Gastrocnemius medialis (tissue), 4 donors: Measurements from ENCODE around the gene MYLK.

Experiments used
- POLR2A ChIP-seq, 2 donors: fragments of 450-650 bp; IDR thresholded peaks; one replicate each; pipeline ENCODE4 v1.6.1; 2017; ENCODE audit warnings: antibody characterized with exemption in 2 of 2, mild to moderate bottlenecking in 2 of 2, moderate library complexity in 2 of 2
- TF ChIP-seq, protein P1 (sequence below), 5 experiments: fragments of 450-650 bp in 3 of 5; fragments of 200-600 bp in 2 of 5; sonication (generic) in 2 of 5; IDR thresholded peaks in 4 of 5; conservative IDR thresholded peaks in 1 of 5; 1 replicate in 4 of 5; 2 replicates in 1 of 5; pipeline ENCODE4 v1.5.1; 2016 to 2019; ENCODE audit warnings: antibody characterized with exemption in 5 of 5, mild to moderate bottlenecking in 3 of 5, moderate library complexity in 3 of 5

DNA sequence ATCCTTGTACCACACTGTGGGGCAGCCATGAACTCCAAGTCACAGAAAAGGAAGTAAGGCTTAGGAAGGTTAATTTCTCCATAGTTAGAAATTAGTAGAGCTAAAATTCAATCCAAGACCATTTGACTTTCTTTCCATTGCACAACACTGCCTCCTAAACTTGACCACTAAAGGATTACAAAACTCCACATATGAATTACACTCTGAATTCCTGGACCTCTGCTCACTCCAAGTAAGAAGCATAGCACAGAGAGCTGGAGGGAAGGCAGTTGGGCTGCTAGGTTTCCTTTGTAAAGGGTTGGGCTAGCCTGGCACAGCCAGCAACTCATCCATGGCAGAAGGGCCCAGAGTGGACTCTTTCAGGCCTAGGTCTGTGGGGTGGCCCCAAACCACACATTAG is 134.4 kb downstream of the MYLK start:
- TF ChIP-seq, protein P1, sequence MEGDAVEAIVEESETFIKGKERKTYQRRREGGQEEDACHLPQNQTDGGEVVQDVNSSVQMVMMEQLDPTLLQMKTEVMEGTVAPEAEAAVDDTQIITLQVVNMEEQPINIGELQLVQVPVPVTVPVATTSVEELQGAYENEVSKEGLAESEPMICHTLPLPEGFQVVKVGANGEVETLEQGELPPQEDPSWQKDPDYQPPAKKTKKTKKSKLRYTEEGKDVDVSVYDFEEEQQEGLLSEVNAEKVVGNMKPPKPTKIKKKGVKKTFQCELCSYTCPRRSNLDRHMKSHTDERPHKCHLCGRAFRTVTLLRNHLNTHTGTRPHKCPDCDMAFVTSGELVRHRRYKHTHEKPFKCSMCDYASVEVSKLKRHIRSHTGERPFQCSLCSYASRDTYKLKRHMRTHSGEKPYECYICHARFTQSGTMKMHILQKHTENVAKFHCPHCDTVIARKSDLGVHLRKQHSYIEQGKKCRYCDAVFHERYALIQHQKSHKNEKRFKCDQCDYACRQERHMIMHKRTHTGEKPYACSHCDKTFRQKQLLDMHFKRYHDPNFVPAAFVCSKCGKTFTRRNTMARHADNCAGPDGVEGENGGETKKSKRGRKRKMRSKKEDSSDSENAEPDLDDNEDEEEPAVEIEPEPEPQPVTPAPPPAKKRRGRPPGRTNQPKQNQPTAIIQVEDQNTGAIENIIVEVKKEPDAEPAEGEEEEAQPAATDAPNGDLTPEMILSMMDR (IDR thresholded peaks at IDR 0.05 in 4 of 5, conservative IDR thresholded peaks at IDR 0.05 in 1 of 5): no peak
- no peak for TF ChIP-seq POLR2A (IDR thresholded peaks at IDR 0.05)
